HG03095 (cell line): ENCODE measurements around the gene DGKH.
"Not testable (repeated sequence)": the region's sequence is repeated elsewhere in the genome, so short reads cannot be mapped to it uniquely, and the experiment has no call there.

Experiments used
- ATAC-seq: cut with Tn5 transposase; IDR thresholded peaks from one replicate; pipeline ENCODE4 v1.9.1; 2021; ENCODE audit warnings: moderate library complexity; ENCODE audit not compliant: unreplicated experiment

The DGKH gene

GRCh38 chr13:42071672-42072419 is 23.4 kb downstream of the DGKH start:
- ATAC-seq: no peak

DNA sequence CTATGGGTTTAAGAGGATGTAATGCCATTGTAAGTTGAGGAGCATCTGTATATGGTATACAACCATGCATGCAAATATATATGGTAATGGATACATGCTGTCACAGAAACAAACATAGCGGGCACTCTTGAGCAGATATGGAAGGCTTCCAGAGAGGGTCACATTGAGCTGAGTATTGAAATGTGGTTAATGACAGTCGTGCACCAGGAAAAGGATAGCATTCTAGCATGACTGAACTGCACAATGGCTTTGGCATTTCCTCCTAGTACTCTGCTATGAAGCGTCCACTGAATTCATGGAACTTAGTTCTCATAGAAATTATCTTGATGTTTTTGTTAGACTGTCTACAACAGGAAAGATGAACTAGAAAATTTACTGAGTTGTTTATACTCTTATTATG is 25.2 kb downstream of the DGKH start:
- ATAC-seq: no peak

DNA sequence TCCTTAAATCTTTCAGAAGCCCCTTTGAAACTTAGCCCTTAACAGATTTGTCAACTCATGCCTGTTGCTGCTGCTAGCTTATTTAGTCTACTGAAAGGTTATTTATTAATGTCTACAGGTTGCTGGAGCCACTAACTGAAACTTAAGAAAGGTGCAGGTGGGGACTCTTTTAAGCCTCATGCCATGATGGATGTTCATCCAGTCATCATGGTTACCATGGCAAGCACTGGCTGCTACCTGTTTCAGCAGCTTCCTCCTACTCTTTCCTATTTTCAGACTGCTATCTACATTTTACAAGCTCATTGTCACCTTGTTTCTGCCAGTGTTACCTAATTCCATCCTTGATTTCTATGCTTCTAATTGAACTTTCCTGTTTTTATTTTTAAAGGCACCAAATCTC is 27.1 kb downstream of the DGKH start:
- ATAC-seq: no peak

DNA sequence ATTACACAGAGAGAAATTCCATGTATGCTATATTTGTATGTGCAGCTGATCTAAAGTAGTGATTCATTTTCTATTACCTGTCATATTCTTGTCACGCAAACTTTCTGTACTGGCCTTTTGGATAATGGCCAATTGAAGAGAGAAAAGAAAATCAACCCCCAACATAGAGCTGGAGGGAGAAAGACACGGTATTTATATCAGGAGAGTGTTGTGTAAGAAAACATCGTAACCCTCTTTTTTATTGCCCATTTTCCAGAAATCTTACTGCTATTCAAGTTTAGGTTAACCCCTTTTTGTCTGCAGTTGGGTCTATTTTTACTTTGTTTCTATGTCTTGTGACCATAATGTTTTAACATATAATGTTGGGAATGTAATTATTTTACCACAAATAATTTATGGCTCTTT is 27.9 kb downstream of the DGKH start:
- ATAC-seq: no peak

DNA sequence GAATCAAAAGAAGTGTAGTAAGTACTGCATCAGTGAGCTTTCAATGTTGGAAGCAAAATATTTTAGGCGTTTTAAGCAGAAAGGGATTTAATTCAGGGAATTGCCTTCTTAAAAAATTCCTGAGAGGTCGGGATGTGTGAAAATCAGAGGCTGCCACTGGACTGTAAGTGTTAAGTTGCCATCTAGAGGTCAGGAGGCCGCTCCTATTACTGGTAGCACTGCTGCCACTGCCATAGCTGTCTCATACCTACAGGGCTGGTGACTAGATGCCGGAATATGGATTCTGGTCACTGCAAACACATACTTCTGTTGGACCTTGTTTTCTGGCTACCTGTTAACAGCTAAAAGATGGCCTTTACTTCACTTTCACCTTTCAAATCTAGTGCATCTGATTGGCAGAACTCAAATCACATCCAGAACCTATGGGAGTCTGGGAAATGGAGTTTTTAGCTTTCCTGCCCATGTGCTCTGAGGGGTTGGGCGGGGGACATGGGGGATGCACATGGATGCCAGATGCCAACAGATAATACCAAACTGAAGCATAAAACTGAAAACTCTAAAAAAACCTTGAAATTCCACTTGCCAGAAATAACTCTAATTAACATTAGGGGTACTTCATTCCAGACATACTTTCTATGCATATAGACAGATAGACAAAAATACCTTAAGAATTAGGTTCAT is 29.8 kb downstream of the DGKH start:
- no peak for ATAC-seq

DNA sequence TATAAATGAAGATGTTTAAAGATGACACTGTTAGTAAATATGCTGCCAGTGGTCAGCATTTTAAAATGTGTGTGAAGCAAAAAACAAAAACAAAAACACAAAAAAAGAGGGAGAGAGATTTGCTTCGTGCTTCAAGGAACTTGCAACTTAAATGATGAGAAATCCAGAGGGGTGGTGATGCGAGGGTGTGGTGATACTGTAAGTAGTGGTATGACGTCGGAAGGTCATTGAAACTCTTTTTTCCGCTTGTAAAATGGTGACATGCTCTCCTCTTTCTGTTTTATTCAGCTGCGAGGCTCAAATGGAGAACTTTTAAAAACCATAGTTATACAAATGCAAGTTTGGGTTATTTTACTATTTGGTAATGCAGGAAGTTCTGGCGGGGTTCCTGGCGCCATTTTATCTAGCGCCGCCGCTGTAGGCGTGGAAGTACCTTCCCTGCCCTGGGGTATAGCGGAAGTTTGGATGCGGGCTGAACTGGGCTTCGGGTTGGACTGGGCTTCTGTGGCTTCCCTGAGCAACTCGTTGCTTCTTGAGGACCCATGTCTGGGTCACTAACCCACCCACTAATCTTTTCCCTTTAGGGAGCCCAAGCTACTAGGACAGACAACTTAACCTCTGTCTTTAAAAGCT is 34.8 kb downstream of the DGKH start:
- no peak for ATAC-seq

- no peak for ATAC-seq
These were observed 36.3 kb downstream of the DGKH start for GRCh38 chr13:42084722-42085121.

DNA sequence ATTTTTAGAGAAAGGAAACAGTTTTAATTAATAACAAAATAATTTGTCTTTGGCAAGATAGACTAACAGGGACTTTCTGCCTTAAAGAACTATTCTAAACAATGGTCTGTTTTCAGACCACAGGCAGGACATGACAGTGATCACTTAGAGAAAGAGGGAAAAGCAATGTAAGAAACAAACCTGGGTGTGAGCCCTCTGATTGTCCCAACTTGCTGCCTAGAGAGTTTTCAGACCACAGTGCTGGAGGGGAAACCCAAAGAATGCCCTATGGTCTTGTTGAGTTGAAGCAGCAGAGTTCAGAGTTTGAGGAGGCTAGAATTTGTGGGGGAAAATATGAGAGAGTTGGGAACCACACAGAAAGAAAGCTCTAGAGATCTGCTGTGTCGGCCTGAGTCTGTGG is 38.1 kb downstream of the DGKH start:
- no peak for ATAC-seq

DNA sequence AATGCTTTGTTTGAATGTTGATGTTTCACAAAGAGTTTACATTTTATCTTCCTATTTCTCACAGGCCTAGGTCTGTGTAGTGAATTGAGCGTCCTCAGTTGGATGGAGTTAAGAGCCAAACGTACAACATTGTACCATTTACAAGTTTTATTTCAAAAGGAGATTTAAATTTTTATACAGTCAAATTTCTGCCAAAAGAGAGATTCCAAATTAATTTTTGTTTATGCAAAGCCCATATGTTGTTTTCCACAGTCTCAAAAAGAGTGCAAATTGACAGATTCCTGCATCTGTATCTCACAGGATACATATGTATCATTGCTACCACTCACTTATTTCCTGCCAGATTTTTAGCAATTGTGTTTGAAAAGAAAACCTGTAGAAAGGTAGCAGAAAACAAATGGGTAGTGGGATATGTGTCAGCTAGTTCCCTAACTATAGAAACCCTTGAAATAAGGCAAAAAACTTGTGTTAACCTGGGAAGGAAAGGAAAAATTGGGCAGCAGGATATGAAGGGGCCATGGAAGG is 46.1 kb downstream of the DGKH start:
- no peak for ATAC-seq

DNA sequence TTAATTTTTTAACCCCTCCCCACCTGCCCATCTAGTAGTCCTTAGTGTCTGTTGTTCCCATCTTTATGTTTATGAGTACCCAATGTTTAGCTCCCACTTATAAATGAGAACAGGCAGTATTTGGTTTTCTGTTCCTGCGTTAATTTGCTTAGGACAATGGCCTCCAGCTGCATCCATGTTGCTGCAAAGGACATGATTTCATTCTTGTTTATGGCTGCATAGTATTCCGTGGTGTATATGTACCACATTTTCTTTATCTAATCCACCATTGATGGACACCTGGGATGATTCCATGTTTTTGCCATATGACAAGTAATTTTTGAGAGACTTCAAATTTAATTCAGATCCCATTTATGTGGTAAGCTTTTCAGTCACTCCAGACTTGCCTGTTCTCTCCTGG is 47.8 kb downstream of the DGKH start:
- ATAC-seq: not testable (repeated sequence)

- ATAC-seq: no peak
These were observed 51.7 kb downstream of the DGKH start for GRCh38 chr13:42099962-42100675.

GRCh38 chr13:42100960-42101359 is 52.5 kb downstream of the DGKH start:
- ATAC-seq: no peak

- no peak for ATAC-seq
These were observed 53.6 kb downstream of the DGKH start for GRCh38 chr13:42101821-42102585.

DNA sequence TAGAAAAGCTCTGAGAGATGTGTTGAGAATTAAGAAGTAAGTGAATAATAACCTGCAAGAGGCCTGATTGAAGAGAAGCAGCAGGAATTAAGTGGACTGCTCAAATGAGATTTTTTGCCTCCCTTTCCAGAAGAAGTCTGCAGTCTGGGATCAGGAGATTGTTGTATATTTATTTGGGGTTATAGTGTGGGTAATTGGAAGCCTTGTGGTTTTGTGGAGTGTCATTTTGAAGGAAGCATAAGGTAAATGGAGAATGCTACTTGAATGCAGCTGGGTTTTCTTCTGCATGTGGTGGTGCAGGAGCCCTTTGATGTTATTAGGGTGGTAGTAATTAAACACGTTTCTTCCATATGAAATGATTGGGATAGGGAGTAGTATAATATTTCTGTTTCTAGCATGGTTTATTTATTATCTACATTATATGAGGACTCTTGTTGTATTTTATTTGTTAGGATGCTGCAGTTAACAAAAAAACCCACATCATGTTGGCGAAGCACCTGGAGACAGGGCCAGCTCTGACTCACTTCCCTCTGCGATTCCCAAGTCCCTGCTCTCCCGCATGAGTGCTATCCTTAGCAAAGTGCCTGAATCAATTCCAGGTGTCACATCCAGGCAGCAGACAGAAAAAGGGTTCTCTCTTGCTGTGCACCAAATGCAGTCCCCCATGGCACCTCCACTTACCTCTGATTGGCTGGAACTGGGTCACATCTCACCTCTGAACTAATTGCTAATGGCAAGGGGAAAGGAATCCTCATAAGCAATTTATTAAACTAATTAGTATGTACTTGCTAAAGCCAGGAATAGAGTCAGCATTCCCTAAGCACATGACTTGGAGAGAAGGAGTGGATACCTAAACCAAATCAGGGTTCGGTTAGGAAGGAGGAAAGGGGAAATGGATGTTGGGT is 54.8 kb downstream of the DGKH start:
- no peak for ATAC-seq

DNA sequence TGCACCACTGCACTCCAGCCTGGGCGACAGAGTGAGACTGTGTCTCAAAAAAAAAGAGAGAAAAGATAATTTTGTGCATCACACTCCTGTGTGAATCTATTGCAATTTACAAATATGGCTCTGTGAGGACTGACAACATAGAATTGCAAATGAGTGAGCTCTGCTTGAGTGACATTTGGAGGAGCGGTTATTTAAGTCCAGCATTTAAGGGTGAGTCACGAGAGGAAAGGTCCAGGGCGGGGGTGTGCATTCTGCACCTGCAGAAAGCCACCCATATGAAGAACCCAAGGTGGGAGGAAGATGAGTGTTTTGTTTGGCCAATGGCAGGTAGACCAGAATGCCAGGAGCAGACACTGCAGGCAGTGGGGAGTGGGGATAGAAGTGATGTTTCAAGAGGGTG is 58.5 kb downstream of the DGKH start:
- ATAC-seq: no peak

DNA sequence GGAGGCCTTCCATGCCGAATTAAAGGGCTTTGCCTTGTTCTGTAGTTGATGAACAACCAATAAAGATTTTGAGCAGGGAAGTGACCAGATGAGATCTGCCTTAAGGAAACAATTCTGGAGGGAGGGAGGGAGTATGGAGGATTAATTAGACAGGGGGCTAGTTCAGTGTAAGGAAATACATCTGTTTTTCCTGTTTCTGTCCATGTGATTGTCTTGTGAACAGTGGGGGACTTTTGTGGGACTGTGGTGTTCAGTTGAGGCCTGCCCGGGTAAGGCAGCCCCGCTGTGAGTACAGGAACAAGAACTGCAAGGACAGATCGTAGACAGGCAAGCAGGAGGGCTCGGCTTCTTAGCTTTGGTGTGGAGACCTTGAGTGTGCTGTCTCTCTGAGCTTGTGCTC is 59.0 kb downstream of the DGKH start:
- no peak for ATAC-seq

- no peak for ATAC-seq
These were observed 59.8 kb downstream of the DGKH start for GRCh38 chr13:42108217-42108616.

GRCh38 chr13:42109957-42110356 is 61.5 kb downstream of the DGKH start:
- no peak for ATAC-seq

- ATAC-seq: no peak
These were observed 62.1 kb downstream of the DGKH start for GRCh38 chr13:42110410-42111155.
